ENCODE measurements around the gene AGAP2. TPM values are rescaled to one million over a fixed set of nuclear protein-coding genes. Genes with fewer than 3 reads are reported as not detected.

AGAP2 gene
- total and polyA plus RNA-seq, 2 of the 8 experiments (the other 6 are each of a cell fraction or from before 2014, with no cell fraction given): 1.5 TPM

DNA sequence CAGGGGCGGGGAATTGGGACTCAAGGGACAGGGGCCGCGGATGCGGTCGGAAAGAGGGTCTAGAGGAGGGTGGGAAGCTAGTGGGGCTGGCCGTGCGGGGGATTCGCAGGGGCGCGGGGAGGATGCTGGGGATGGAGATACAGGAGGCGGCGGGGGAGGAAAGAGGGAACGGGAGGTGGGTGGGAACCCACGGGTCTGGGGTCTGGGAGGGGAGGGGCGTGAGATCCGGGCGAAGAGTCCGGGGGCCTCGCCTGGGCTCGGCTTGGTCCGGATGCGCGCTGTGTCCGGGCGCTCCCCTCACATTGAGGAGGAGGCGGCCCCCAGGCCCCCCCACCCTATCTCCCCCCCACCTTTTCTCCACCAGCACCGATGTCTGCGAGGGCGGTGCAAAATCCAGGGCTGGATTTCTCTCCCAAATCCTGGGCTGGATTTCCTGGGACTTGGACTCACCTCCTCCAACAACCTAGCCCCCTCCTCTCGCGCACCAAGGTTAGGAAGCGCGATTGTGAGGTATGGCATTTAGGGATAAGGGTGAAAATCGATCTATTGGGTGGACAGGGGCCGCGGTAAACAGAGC is at the start of gene AGAP2 (continued):
- TF ChIP-seq, protein P1, sequence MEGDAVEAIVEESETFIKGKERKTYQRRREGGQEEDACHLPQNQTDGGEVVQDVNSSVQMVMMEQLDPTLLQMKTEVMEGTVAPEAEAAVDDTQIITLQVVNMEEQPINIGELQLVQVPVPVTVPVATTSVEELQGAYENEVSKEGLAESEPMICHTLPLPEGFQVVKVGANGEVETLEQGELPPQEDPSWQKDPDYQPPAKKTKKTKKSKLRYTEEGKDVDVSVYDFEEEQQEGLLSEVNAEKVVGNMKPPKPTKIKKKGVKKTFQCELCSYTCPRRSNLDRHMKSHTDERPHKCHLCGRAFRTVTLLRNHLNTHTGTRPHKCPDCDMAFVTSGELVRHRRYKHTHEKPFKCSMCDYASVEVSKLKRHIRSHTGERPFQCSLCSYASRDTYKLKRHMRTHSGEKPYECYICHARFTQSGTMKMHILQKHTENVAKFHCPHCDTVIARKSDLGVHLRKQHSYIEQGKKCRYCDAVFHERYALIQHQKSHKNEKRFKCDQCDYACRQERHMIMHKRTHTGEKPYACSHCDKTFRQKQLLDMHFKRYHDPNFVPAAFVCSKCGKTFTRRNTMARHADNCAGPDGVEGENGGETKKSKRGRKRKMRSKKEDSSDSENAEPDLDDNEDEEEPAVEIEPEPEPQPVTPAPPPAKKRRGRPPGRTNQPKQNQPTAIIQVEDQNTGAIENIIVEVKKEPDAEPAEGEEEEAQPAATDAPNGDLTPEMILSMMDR (IDR thresholded peaks at IDR 0.05; ENCODE audit: control extremely low read depth in 1 of 3, insufficient read depth in 1 of 3, low read depth in 1 of 3, low read length in 3 of 3): no peak
- TF ChIP-seq CBX8 (IDR thresholded peaks at IDR 0.05; ENCODE audit: borderline replicate concordance, low read depth, low read length) (no peak), SP1 (IDR thresholded peaks at IDR 0.05; ENCODE audit: low read depth, low read length) (peak; percentile 99), POLR2A (IDR thresholded peaks at IDR 0.05; ENCODE audit: control extremely low read depth in 1 of 2, low read depth in 2 of 2, low read length in 2 of 2) (no peak), SIX5 (IDR thresholded peaks at IDR 0.05; ENCODE audit: low read depth, low read length) (no peak), KDM5A (IDR thresholded peaks at IDR 0.05; ENCODE audit: low read length) (no peak), GTF2F1 (IDR thresholded peaks at IDR 0.05; ENCODE audit: borderline replicate concordance, low read depth, low read length) (no peak), GABPA (IDR thresholded peaks at IDR 0.05; ENCODE audit: borderline replicate concordance, insufficient read depth, low read length) (no peak; the same call in 1 of the 2 replicates), TCF12 (IDR thresholded peaks at IDR 0.05; ENCODE audit: low read depth, low read length) (no peak), POLR2AphosphoS5 (IDR thresholded peaks at IDR 0.05; ENCODE audit: low read depth, low read length) (no peak), TBP (IDR thresholded peaks at IDR 0.05; ENCODE audit: low read depth, low read length) (no peak), CBX5 (IDR thresholded peaks at IDR 0.05; ENCODE audit: low read depth, low read length) (no peak)
- TF ChIP-seq, protein P2, sequence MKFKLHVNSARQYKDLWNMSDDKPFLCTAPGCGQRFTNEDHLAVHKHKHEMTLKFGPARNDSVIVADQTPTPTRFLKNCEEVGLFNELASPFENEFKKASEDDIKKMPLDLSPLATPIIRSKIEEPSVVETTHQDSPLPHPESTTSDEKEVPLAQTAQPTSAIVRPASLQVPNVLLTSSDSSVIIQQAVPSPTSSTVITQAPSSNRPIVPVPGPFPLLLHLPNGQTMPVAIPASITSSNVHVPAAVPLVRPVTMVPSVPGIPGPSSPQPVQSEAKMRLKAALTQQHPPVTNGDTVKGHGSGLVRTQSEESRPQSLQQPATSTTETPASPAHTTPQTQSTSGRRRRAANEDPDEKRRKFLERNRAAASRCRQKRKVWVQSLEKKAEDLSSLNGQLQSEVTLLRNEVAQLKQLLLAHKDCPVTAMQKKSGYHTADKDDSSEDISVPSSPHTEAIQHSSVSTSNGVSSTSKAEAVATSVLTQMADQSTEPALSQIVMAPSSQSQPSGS (IDR thresholded peaks at IDR 0.05; ENCODE audit: low read length): no peak
